22Rv1 (cell line): ENCODE data around the gene RSPH9.

ENCODE experiments used
- H3K27ac ChIP-seq: fragments of 450-650 bp; 2 replicates; pipeline ENCODE4 v1.5.1; 2017
- CTCF ChIP-seq: fragments of 450-650 bp; IDR thresholded peaks from 2 replicates; pipeline ENCODE4 v1.5.1; 2017; ENCODE audit warnings: mild to moderate bottlenecking
- ZFX ChIP-seq: fragments of 450-650 bp; IDR thresholded peaks from 2 replicates; pipeline ENCODE4 v1.6.1; 2017; ENCODE audit warnings: antibody characterized with exemption, borderline replicate concordance

RSPH9 gene

GRCh38 chr6:43683708-43684455 is 39.0 kb downstream of the RSPH9 start:
- H3K27ac ChIP-seq: peak overlapping the region; percentile 52
- TF ChIP-seq ZFX (no peak), CTCF (no peak)

GRCh38 chr6:43687079-43687436 is 42.2 kb downstream of the RSPH9 start:
- peak overlapping the region; percentile 80 for H3K27ac ChIP-seq
- no peak for TF ChIP-seq ZFX
- no peak for TF ChIP-seq CTCF

- no peak for TF ChIP-seq ZFX
- no peak for TF ChIP-seq CTCF
- H3K27ac ChIP-seq: peak within 1 kb of the TSS; percentile 80
These were observed 42.9 kb downstream of the RSPH9 start, which contains the start of gene MRPS18A for GRCh38 chr6:43687437-43688347. TSS of gene MRPS18A (minus strand) at chr6:43687791. CDS start at chr6:43687779, 12 bp downstream.

GRCh38 chr6:43689421-43689820 is 44.6 kb downstream of the RSPH9 start:
- no peak overlapping the region for H3K27ac ChIP-seq
- TF ChIP-seq ZFX (no peak), CTCF (no peak)

- no peak overlapping the region for H3K27ac ChIP-seq
- TF ChIP-seq ZFX (no peak), CTCF (no peak)
These were observed 50.6 kb downstream of the RSPH9 start for GRCh38 chr6:43695215-43695966.

GRCh38 chr6:43695967-43696291 is 51.1 kb downstream of the RSPH9 start:
- H3K27ac ChIP-seq: no peak overlapping the region
- TF ChIP-seq ZFX (no peak), CTCF (no peak)

GRCh38 chr6:43697421-43697820 is 52.6 kb downstream of the RSPH9 start:
- H3K27ac ChIP-seq: no peak overlapping the region
- no peak for TF ChIP-seq ZFX
